Measurements from ENCODE around the gene TUBA8. TPM values are rescaled to one million over a fixed set of nuclear protein-coding genes. Genes with fewer than 3 reads are reported as not detected.
"Not testable (repeated sequence)": the region's sequence is repeated elsewhere in the genome, so short reads cannot be mapped to it uniquely, and the experiment has no call there.

The TUBA8 gene
- total RNA-seq, 4 donors from 2014 or later: 1.7 to 7.1 (median 2.6) TPM

DNA sequence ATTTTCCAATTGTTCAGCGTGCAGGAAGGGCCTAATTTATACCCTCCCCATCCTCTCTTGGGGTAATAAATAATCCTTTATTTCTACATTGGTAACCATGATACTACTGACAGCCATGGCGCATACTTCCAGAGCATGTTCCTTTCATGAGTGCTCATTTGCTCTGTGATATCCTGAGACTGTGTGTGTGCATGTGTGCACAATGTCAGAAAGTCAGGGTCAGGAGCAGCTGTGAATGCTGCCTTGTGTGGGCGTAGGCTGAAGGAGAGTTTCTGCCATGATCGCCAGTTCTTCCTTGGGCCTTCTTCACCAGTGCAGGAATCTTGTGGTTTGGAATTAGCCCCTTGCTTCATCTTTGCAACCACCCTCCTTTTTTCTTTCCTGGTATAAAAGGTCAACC is 10.2 kb downstream of the TUBA8 start:
- TF ChIP-seq POLR2AphosphoS5 (IDR thresholded peaks at IDR 0.05) (no peak), CTCF (IDR thresholded peaks at IDR 0.05) (no peak), EP300 (IDR thresholded peaks at IDR 0.05) (no peak), POLR2A (IDR thresholded peaks at IDR 0.05) (no peak)
- H3K27me3 ChIP-seq: no peaks in the 10 kb centered on the region
- WGBS: 97% methylated on average over 4 of the region's 4 CpGs
- no peak for DNase-seq (ENCODE audit: low spot score in 2 of 2)
- H3K36me3 ChIP-seq: no peaks in the 10 kb centered on the region
- no peak overlapping the region for H3K27ac ChIP-seq
- H3K4me1 ChIP-seq: peaks cover 7% of the 10 kb centered on the region
- H3K9me3 ChIP-seq: no peaks in the 10 kb centered on the region
- no peak overlapping the region for H3K4me3 ChIP-seq

GRCh38 chr22:18121506-18121905 is 10.9 kb downstream of the TUBA8 start:
- Histone ChIP-seq H3K27ac (no peak overlapping the region), H3K4me3 (no peak overlapping the region), H3K36me3 (peaks cover 3% of the 10 kb centered on the region), H3K27me3 (no peaks in the 10 kb centered on the region), H3K4me1 (peaks cover 7% of the 10 kb centered on the region), H3K9me3 (no peaks in the 10 kb centered on the region)
- 94% methylated on average over 9 of the region's 13 CpGs for WGBS
- no peak for DNase-seq (ENCODE audit: low spot score in 2 of 2)
- TF ChIP-seq POLR2A (IDR thresholded peaks at IDR 0.05): no peak
- no peak for TF ChIP-seq EP300 (IDR thresholded peaks at IDR 0.05)
- no peak for TF ChIP-seq CTCF (IDR thresholded peaks at IDR 0.05)
- no peak for TF ChIP-seq POLR2AphosphoS5 (IDR thresholded peaks at IDR 0.05)

DNA sequence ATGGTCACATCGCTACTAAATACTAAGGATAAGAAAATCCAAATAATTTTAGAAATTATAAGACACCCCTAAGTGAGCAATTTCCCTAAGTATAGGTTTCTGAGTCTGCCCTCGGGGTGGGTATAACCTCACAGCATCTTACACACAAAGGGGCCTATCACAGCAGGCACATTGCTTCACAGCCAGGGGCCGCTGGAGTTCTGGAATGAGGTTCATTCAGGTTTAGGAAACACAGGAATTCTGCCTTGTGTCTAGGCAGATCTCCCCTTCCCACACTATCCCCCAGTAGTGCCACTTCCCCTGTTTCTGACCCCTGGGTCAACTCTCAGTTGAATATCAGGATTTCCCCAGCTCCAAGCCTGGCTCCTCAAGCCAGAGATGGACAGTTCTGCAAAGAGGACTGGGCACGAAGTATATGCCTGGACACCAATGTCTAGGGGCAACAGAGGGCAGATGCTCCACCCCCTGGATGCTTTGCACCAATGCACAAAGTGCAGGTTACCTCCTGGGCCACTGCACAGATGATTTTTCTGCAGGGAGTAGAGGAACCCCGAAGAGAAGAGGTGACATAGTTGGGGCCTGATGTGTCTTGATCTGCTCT is 11.4 kb downstream of the TUBA8 start:
- TF ChIP-seq EP300 (IDR thresholded peaks at IDR 0.05) (no peak), CTCF (IDR thresholded peaks at IDR 0.05) (no peak), POLR2A (IDR thresholded peaks at IDR 0.05) (no peak), POLR2AphosphoS5 (IDR thresholded peaks at IDR 0.05) (no peak)
- peaks cover 5% of the 10 kb centered on the region for H3K36me3 ChIP-seq
- no peak overlapping the region for H3K27ac ChIP-seq
- WGBS: 92% methylated on average over 4 of the region's 5 CpGs
- peaks cover 7% of the 10 kb centered on the region for H3K4me1 ChIP-seq
- H3K9me3 ChIP-seq: no peaks in the 10 kb centered on the region
- H3K27me3 ChIP-seq: no peaks in the 10 kb centered on the region
- DNase-seq (ENCODE audit: low spot score in 2 of 2): no peak
- no peak overlapping the region for H3K4me3 ChIP-seq

DNA sequence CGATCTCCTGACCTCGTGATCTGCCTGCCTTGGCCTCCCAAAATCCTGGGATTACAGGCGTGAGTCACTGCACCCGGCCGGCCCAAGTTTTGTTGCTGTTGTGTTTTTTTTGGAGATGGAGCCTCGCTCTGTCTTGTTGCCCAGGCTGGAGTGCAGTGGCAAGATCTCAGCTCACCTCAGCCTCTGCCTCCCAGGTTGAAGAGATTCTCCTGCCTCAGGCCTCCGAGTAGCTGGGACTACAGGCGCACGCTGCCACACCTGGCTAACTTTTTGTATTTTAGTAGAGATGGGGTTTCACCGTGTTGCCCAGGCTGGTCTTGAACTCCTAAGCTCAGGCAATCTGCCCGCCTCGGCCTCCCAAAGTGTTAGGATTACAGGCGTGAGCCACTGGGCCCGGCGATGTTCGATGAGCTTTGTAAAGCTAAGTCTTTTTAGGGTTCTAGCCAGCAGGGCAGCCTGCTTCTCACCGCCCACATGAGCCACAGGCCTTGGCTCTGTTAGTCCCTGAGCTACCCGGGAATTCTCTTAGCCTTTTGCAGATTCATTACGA is 12.9 kb downstream of the TUBA8 start:
- not testable (repeated sequence) for H3K36me3 ChIP-seq; H3K9me3 ChIP-seq; H3K4me3 ChIP-seq; H3K27ac ChIP-seq; H3K4me1 ChIP-seq; H3K27me3 ChIP-seq; DNase-seq (ENCODE audit: low spot score in 2 of 2)
- 95% methylated on average over 19 of the region's 19 CpGs for WGBS

GRCh38 chr22:18126606-18127005 is 16.0 kb downstream of the TUBA8 start:
- WGBS: 98% methylated on average over 18 of the region's 18 CpGs
- Histone ChIP-seq H3K9me3 (no peaks in the 10 kb centered on the region), H3K27ac (no peak overlapping the region), H3K27me3 (no peaks in the 10 kb centered on the region), H3K4me3 (no peak overlapping the region), H3K36me3 (peaks cover 5% of the 10 kb centered on the region), H3K4me1 (no peaks in the 10 kb centered on the region)
- TF ChIP-seq CTCF (IDR thresholded peaks at IDR 0.05) (no peak), POLR2AphosphoS5 (IDR thresholded peaks at IDR 0.05) (no peak), POLR2A (IDR thresholded peaks at IDR 0.05) (no peak), EP300 (IDR thresholded peaks at IDR 0.05) (no peak)
- DNase-seq (ENCODE audit: low spot score in 2 of 2): no peak

- no peak for DNase-seq (ENCODE audit: low spot score in 2 of 2)
- no peak for TF ChIP-seq POLR2A (IDR thresholded peaks at IDR 0.05)
- TF ChIP-seq EP300 (IDR thresholded peaks at IDR 0.05): no peak
- no peak for TF ChIP-seq POLR2AphosphoS5 (IDR thresholded peaks at IDR 0.05)
- no peak for TF ChIP-seq CTCF (IDR thresholded peaks at IDR 0.05)
- Histone ChIP-seq H3K9me3 (no peaks in the 10 kb centered on the region), H3K27ac (no peak overlapping the region), H3K27me3 (no peaks in the 10 kb centered on the region), H3K4me3 (no peak overlapping the region), H3K36me3 (peaks cover 5% of the 10 kb centered on the region), H3K4me1 (peaks cover 10% of the 10 kb centered on the region)
- 79% methylated on average over 8 of the region's 8 CpGs for whole genome bisulfite sequencing
Observed at GRCh38 chr22:18130018-18130417, 19.4 kb downstream of the TUBA8 start.
